Left cardiac atrium (tissue), 4 donors: Measurements from ENCODE around the gene PUS1. TPM values are rescaled to one million over a fixed set of nuclear protein-coding genes. Genes with fewer than 3 reads are reported as not detected.

Experiments used
- ATAC-seq, 2 donors: fragments of 200-7000 bp; cut with Tn5 transposase; one replicate each; pipeline ENCODE4 v1.9.1; 2020; ENCODE audit warnings: mild to moderate bottlenecking in 2 of 2, moderate library complexity in 2 of 2
- DNase-seq: peaks from one replicate; pipeline ENCODE4 v3.0.0-alpha.2; 2020
- intact Hi-C, 2 donors: fragments of 100-400 bp; cut with DNase I; formaldehyde crosslinking; loops; one replicate each; pipeline versions ENCODE4 v1.14.1 to v1.15.1; 2022 to 2023
- total RNA-seq, 2 donors: library from RNA; stranded (reverse); fragmentation: NEBNext Ultra II Directional; extraction: Animal tissue kit (Norgen Biotek cat#: 25700); gene quantifications; one replicate each; pipeline ENCODE4 v1.2.1, GENCODE V29; 2021
- donor health status: DM: no; HTN: yes; CAD: no.
- donor health status: DM: no; HTN: yes; CAD: no; lungs with severe emphysema.
- donor health status: DM: yes; HTN: yes; CAD: no.
- donor health status: Dilated cardiomyopathy.

Gene PUS1
- total RNA-seq, 2 donors from 2014 or later, result 7.7 to 19.2 TPM

DNA sequence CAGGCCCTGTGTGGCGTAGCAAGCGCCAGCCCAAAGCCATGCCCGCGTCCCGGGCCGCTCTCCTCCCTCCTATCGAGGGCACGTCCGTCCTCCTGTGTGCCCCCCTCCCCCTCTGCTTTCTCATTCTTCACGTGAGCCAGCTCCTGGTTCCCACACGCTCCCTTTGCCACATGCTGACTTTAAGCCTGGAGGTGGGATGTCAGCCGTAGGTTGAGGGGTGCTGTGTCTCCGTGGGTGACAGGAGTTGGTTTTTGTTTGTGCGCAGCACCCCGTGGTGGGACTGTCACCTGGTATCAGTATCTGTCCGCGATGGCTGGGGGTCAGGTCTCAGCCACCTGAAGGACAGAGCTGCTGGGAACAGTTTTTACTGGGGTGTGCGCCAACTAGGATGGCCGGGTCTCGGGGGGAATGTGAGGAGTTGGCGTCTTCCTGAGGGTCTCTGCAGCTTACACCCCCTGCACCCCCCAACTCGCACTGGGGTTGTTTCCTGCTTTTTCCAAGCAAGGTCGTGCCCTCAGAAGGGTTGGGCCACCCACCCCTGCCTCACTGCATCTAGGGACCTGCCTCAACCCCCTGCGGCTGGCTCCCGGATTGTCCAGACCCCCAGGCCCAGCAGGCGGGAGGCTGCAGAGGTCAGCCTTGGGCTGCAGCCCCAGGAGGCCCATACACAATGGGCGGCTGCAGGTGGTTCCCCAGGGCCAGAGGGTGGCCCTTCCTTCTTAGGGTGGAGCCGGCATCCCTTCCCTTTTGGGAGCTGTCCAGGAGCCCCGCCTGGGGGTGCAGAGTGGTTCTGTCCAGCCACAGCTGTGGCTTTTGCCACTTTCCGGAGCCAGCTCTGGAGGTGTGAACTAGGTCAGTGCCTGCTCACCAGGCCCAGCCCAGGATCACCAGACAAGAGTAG, 27.4 kb upstream of the PUS1 start:
- intact Hi-C loops, result no loop called here
- peak; percentile 65 to 87 for ATAC-seq
- DNase-seq, result peak; percentile 72

DNA sequence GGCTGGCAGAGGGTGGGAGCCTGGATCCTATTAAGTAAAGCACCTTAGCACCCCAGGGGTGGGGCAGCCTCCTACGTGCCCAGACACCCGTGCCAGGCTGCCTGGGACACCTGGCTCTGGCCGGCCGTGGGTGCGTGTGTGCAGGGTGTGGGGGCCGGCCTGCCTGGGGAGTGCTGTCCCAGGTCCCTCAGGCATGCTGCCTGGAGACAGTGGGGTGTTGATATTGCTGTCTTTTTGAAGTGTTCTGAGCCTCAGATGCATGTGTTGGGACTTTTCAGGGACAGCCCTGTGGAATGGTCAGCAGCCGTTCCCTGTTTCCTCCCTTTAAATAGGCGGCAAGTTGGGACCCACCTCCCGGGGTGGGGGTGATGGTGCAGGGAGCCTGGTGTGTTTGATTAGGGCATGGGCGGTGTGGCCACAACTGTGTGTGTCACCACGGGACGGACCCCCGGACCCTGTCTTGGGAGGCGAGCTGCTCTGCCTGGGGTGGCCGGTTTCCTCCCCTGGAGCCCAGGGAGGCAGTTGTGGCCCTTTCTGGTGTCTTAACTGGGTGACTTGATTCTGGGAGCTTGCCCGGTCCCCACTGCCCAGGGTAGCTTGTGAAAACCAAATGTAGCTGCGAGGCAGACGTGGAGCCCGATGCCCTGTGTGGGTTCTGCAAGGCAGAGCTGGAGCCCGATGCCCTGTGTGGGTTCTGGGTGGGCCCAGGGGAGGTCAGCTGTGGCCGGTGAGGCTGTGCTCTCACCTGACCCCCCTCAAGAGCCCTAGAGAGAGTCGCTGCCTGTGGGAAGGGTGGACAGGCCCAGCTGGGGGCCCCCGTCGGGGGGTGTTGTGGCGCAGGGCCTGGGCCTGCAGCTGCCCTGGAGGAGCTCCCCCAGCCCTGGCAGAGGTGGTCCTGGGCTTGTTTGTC, 26.5 kb upstream of the PUS1 start:
- intact Hi-C loops, result no loop called here
- DNase-seq, result no peak
- peak in 1 of 2 donors; percentile 39 for ATAC-seq

DNA sequence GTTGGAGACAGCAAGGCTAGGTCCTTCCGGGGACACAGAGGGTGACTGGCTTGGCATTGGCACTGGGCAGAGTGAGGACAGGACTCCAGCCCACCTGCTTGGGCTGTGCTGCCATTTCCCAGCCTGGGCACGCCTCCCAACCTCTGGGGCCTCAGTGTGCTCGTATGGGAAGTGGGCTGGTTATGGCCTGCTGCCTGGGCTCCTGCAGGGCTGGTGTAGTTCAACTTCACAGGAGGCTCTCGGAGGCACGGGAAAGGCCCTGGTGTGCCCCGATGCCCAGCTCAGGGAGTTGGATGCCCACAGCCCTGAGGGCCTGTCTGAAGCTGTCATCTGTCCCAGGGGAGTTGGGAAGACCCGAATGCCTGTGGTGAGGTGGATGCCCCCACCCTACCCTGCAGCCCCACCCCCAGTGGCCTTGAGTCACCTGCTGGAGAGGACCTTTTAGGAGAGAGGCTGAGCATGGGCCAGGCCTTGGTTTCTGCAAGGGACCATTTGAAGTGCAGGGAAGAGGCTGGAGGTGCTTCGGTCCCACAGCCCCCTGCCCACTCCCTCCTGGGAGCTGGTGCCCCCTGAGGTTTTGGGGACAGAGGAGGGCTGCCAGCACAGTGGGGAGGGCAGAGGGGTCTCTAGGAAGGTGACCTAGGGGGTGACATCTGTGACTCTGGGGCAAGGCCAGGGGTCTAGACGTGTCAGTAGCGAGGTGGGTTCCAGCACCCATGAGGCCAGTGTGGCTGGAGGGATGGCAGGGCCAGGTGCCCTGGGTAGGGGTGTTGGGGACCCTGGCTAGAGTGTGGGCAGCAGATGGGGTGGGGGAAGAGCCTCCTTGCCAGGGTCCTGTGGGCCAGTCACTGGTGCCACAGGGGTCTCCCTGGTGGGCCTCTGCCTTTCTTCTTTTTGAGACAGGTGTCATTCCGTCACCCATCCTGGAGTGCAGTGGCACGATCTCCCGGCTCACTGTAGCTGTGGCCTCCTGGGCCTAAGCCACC, 25.5 kb upstream of the PUS1 start:
- intact Hi-C loops, result no loop called here
- DNase-seq, result no peak
- ATAC-seq, result no peak

DNA sequence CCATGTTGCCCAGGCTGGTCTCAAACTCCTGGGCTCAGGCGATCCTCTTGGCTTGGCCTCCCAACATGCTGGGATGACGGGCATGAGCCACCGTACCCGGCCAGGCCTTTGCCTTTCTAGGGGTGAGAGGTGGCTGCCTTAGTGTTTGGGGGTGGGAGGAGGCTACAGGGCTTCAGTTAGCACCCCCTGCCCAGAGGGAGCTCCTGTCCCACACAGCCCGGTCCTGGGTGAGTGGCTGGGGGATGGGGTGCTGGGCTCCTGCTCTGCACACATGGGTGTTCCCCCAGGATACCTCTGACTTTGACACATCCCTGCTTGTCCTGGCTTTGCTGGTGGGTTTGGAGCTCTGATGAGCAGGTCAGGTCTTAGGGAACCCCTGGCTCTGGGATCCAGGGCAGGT, 24.7 kb upstream of the PUS1 start:
- DNase-seq (no peak), ATAC-seq (no peak)
- intact Hi-C loops, result no loop called here

DNA sequence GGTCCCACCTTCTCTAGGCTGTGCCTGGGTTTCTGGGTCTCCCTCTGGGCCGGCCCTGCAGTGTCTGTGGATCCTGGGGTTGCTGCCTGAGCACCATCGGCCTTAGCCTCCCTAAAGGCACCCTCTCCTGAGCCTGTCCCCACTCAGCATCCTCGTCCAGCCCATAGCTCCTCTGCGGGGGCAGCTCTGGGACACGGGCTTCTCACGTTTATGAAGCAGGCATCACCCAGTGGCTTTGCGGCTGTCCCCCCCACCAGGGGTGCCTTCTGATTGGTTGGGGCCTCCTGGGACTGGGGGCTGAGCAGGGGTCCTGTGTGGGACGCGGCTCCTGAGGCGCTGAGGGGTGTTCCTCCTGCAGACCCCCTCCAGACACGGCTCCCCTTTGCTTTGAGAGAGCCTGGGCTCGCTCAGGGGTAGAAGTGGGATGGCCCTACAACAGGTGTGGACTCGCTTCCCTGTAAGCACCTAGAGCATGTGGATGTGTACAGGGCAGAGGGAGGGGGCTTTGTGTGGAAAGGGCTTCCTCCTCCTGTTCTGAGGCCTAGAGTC, 23.9 kb upstream of the PUS1 start:
- intact Hi-C loops, result no loop called here
- ATAC-seq (no peak), DNase-seq (no peak)

DNA sequence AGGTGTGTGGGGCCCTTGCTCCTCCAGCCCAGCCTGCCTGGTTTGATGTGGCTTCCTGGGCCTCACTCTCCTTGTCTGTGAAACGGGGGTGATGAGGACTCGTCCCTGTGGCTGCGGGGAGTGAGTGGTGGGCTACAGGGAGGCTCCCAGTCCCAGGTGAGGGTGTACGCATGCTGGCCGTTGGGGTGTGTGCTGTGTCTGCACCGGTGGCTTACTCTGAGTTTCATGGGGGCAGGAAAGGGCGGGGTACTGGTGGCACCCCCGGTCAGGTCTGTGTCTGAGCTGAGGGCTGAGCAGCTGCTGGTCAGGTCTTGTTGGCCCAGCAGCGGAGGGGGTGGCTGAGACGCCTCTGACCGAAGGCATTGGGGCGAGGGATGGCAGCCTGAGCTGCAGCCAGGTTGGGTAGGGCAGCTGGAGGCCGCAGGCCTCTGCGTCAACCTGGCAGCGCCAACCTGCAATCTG, 23.4 kb upstream of the PUS1 start:
- intact Hi-C loops, result no loop called here
- DNase-seq, result no peak
- no peak for ATAC-seq

DNA sequence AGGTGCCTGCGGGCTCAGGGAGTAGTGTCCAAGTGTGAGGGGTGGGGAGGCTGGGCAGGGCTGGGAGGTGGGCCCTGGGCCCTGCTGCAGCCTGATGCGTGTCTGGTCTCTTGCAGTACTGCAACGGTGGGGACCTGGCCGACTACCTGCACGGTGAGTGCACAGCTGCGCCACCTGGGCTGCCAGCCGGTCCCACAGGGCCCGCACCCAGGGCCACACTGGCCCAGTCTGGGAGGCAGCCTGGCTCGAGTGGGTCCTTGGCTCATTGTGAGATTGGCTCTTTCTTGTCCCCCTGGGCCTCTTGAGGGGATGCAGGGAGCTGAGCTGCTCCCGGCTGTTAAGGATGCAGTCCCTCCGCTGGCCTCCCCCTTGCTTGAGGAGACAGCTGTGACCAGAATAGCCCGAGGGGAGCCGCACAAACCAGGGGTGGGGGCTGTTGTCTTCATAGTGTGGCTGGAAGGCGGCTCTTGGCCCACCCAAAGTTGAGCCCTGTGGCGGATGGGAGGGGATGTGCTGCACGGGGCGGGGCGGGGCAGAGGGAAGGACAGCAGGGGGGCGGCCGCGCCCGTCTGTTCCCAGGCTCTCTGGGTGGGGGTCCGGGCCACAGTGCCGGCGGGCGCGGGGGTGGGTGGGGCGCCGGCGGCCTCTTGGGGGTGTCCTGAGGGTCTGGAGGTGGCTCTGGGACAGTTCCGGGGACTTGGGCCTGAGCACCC, 21.5 kb upstream of the PUS1 start:
- intact Hi-C loops, result no loop called here
- no peak for DNase-seq
- no peak for ATAC-seq

DNA sequence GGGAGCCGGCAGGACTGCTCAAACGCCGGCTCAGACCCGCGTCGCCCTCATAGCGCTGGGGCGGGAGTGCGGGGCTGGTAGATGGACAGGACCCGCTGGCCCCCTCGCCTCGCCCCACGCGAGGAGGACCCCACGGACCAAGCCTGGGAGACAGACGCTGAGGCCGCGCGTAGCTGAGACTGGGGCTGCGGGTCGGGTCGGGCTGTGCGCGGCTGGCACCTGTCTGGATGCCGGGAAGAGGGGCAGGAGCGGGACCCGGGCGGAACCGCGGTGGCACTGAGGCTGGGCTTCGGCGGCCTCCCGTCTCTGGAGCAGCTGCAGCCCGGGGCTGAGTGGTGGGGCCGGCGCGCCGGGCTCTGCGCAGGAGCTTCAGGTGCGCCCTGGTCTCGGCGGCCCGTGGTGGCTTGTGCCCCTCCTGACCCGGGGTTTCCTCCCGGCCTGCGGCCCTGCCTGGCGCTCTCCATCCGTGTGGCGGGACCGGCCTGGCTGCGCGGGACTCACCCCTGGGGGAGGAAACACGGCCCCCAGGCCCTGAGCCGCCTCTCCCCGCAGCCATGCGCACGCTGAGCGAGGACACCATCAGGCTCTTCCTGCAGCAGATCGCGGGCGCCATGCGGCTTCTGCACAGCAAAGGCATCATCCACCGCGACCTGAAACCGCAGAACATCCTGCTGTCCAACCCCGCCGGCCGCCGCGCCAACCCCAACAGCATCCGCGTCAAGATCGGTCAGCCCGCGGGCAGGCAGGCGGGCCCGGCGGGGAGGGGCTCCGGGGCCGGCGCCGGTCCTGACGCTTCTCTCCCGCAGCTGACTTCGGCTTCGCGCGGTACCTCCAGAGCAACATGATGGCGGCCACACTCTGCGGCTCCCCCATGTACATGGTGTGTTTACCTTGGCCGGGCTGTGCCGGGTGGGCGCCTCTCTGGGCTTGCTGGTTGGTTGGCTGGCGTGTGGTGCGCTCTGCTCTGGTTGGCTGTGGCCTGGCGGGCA, 20.7 kb upstream of the PUS1 start:
- intact Hi-C loops, result no loop called here
- no peak for ATAC-seq
- DNase-seq, result peak; percentile 20

DNA sequence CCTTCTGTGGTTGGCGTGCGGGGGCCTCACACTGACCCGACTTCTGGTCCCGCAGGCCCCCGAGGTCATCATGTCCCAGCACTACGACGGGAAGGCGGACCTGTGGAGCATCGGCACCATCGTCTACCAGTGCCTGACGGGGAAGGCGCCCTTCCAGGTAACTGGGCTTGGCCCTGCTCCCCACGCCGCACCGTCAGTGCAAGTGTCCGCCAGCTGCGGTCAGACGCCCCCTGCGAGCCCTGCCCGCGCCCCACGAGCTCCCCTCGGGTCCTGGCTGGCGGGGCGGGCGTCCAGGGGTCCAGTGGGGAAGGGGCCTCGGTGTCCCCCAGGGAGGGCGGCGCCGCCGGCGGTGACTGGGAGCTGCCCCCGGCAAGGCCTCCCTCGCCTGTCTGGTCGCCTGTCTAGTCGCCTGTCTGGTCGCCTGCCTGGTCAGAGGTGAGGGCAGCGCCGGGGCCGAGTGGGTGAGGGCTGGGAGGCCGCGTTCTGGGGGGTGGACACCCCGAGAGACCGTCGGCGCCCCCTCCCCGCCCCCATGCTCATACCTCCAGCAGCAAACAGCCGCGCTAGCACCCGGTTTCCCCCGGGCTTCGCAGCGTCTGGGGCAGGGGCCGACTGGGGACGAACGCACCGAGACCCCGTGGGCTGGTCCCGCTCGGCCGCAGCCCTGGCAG, 19.9 kb upstream of the PUS1 start:
- peak; percentile 20 for DNase-seq

DNA sequence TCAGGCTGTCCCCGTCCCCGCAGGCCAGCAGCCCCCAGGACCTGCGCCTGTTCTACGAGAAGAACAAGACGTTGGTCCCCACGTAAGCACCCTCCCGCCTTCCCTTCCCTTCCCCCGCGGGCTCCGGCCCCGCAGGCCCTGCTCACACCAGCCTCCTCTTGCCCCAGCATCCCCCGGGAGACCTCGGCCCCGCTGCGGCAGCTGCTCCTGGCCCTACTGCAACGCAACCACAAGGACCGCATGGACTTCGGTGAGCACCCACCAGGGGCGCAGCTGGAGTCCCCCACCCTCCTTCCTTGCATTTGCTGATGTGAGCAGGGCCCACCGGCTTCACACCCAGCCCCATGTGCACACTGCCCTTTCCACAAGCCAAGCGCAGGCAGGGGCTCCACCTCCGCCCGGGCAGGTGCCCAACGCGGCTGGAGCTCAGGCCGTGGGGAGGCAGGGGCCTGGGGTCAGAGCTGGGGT, 19.3 kb upstream of the PUS1 start:
- no peak for ATAC-seq
- intact Hi-C loops, result no loop called here
- DNase-seq, result peak; percentile 17

More for the DNA sequence above, 19.9 kb upstream of the PUS1 start:
- intact Hi-C loops, result no loop called here
- no peak for ATAC-seq

DNA sequence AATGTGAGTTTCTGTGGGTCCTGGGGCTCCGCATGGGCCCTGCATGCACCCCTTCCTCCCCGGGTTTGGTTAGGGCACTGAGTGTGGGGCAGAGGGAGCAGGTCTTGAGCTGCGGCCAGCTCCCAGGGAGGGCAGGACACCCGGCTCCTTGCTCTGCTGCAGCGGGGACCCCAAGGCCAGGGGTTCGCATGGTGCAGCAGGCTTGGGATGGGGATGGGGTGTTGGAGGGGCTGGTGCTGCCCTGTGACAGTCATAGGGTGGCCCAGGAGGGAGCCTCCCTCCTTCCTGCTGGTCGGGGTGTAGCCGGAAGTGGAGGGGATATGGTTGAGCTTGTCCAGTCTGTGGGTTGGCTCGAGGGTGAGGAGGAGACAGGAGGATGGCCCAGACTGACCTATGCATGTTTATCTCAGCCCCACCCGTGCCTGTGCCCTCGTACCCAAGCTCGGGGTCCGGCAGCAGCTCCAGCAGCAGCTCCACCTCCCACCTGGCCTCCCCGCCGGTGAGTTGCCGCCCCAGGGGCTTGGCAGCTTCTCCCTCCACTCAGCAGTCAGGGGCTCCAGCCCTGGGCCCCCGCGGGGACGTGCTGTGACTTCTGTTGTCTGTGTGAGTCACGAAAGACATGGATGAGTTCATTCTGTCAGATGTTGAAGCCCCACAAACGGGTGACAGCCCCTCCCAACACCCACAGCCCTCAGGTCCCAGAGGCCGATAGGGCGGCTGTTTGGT, 18.6 kb upstream of the PUS1 start:
- no peak for ATAC-seq
- DNase-seq, result peak; percentile 13
- intact Hi-C loops, result no loop called here

DNA sequence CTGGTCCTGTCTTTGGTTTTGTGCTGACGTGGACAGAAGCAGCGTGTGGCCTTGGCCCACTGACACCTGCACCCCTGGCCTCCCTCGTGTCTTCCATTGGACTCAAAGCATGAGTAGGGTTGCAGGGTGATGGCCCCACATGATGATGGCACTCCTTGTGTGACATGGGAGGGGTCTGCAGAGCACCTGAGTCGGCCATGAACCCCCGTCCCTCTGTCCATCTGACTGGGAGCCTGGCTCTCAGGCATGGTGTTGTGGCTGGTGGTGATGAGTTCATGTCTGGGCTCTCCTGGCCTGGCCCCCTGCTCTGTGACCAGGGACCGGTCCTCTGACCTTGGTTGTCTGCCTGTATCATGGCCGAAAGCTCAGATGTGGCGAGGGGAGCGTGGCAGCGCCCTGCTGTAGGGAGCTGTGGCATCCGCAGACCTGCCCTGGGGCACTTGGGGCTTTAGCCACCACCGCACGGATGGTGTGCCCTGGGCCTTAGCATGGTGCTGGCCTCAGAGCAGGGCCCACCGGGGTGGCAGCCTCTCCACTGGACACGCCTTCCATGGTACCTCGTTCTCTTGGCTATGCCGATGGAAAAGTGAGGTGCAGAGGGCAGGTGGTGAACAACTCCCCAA, 17.9 kb upstream of the PUS1 start:
- ATAC-seq (no peak), DNase-seq (no peak)
- intact Hi-C loops, result no loop called here

DNA sequence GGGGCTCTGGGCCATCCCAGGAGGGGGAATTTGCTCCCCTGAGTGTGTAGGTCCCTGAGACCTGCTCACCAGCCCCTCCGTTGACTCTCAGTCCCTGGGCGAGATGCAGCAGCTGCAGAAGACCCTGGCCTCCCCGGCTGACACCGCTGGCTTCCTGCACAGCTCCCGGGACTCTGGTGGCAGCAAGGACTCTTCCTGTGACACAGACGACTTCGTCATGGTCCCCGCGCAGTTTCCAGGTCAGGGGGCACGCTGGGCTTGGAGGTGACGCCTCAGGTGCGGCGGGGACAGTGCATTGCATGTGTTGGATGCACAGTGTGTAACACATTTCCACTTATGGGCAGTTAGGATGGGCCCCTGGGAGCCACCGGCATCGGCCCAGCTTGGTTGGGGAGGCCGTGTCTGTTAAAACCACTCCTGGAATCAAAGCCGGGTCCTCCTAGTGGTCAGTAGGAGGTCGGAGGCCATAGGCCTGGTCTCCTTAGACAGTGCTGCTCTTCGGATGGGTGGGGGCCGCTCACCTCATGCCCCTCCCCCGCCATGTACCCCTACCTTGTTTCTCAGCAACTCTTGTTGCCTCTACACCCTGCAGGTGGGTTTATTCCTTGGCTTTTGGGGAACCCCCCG, 17.1 kb upstream of the PUS1 start:
- ATAC-seq (peak in 1 of 2 donors; percentile 1), DNase-seq (peak; percentile 21)
- intact Hi-C loops, result no loop called here

DNA sequence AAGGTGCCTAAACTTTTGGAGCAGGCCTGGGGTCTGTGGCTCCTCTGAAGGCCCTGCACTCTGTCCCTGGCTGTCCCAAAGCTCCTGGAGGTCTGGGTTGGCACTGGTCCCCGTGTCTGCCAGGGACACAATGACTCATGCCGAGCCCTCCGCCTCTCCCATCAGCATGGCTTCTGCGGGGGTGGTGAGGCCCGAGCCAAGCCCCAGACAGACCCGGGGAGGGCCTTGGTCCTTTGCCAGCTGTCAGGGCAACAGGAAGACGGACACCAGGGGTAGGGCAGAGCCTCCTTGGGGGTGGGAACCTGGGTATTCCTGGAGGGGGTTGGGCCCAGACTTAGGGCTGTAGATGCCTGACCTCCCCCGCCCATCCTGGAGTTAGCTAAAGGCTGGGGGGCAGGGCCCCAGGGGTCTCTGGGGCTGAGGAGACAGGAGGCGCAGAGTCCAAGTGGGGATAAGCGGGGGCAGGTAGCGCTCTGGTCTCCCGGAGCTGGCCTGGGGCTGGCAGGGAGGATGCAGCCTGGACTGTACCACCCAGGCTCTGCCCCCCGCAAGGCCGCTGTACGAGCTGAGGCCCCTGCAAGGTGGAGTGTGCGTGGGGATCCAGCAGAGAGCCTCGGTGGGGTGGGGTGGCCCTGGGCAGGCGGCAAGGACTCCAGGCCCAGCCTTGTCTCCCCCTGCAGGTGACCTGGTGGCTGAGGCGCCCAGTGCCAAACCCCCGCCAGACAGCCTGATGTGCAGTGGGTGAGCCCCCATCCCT, 16.4 kb upstream of the PUS1 start:
- intact Hi-C loops, result no loop called here
- DNase-seq, result peak; percentile 96
- peak; percentile 79 to 88 for ATAC-seq
